BLaER1 treated with 17β-estradiol and CSF1 and Interleukin-3, amounts not matched to agents 10 nM and 100 nM (cell line): ENCODE measurements around the gene FCHSD2.
"Not testable (repeated sequence)": the region's sequence is repeated elsewhere in the genome, so short reads cannot be mapped to it uniquely, and the experiment has no call there.

ENCODE experiments used
- H3K27ac ChIP-seq, 11 experiments: shearing (Covaris generic); formaldehyde crosslinking; 2 replicates each; pipeline ENCODE4 v1.8.1; 2022
- H3K27me3 ChIP-seq, 11 experiments: shearing (Covaris generic); formaldehyde crosslinking; 2 replicates each; pipeline ENCODE4 v1.8.1; 2022
- H3K36me3 ChIP-seq, 11 experiments: shearing (Covaris generic); formaldehyde crosslinking; 2 replicates each; pipeline ENCODE4 v1.8.1; 2022
- H3K4me1 ChIP-seq, 10 experiments: shearing (Covaris generic); formaldehyde crosslinking; 2 replicates each; pipeline ENCODE4 v1.8.1; 2022
- H3K4me2 ChIP-seq, 11 experiments: shearing (Covaris generic); formaldehyde crosslinking; 2 replicates each; pipeline ENCODE4 v1.8.1; 2022
- H3K4me3 ChIP-seq, 10 experiments: shearing (Covaris generic); formaldehyde crosslinking; 2 replicates each; pipeline ENCODE4 v1.8.1; 2022
- H3K9ac ChIP-seq, 11 experiments: shearing (Covaris generic); formaldehyde crosslinking; 2 replicates each; pipeline ENCODE4 v1.8.1; 2022
- H3K9me3 ChIP-seq, 11 experiments: shearing (Covaris generic); formaldehyde crosslinking; replicated peaks in 1 of 11; 2 replicates each; pipeline ENCODE4 v1.8.1; 2022
- H4K20me1 ChIP-seq, 11 experiments: shearing (Covaris generic); formaldehyde crosslinking; 2 replicates each; pipeline ENCODE4 v1.8.1; 2022
- Cebpa-rat ChIP-seq, 11 experiments: shearing (Covaris generic); IDR thresholded peaks; 2 replicates each; pipeline ENCODE4 v1.8.1; 2022

FCHSD2 gene

GRCh38 chr11:73139476-73140198 lies 2.5 kb downstream of the FCHSD2 start:
- H3K9me3 ChIP-seq = no peaks in the 10 kb centered on the region
- peaks cover 28 to 54% (median 35%) of the 10 kb centered on the region in 11 experiments; a peak in 21 of 22 replicates for H3K36me3 ChIP-seq
- no peaks in the 10 kb centered on the region for H3K27me3 ChIP-seq
- peak overlapping the region; percentile 76 to 99 (median 92); a peak in 19 of 20 replicates for H3K4me3 ChIP-seq
- peak overlapping the region; percentile 83 to 96 (median 95); a peak in 21 of 22 replicates for H3K9ac ChIP-seq
- H3K4me1 ChIP-seq = peaks cover 48 to 67% (median 57%) of the 10 kb centered on the region in 10 experiments
- H3K4me2 ChIP-seq = peak overlapping the region; percentile 77 to 97 (median 88)
- peak overlapping the region; percentile 86 to 96 (median 94) for H3K27ac ChIP-seq
- TF ChIP-seq Cebpa-rat (IDR thresholded peaks at IDR 0.05) = no peak
- peaks cover 0 to 67% (median 24%) of the 10 kb centered on the region in 11 experiments; a peak in 15 of 22 replicates for H4K20me1 ChIP-seq

- peak overlapping the region in 3 of 10 experiments; percentile 3 to 89 (median 79); a peak in 6 of 20 replicates for H3K4me3 ChIP-seq
- peaks cover 45 to 72% (median 53%) of the 10 kb centered on the region in 11 experiments for H3K36me3 ChIP-seq
- peaks cover 31 to 65% (median 40%) of the 10 kb centered on the region in 10 experiments for H3K4me1 ChIP-seq
- no peak overlapping the region; a peak in 2 of 22 replicates for H3K27ac ChIP-seq
- TF ChIP-seq Cebpa-rat (IDR thresholded peaks at IDR 0.05) = no peak
- peaks cover 0 to 85% (median 24%) of the 10 kb centered on the region in 11 experiments; a peak in 16 of 22 replicates for H4K20me1 ChIP-seq
- H3K9me3 ChIP-seq = no peaks in the 10 kb centered on the region
- H3K27me3 ChIP-seq = no peaks in the 10 kb centered on the region
- peak overlapping the region in 3 of 11 experiments; percentile 17 to 92 (median 83); a peak in 3 of 22 replicates for H3K9ac ChIP-seq
- H3K4me2 ChIP-seq = peak overlapping the region; percentile 54 to 96 (median 88)
Observed at GRCh38 chr11:73137944-73138274, 4.2 kb downstream of the FCHSD2 start.

DNA sequence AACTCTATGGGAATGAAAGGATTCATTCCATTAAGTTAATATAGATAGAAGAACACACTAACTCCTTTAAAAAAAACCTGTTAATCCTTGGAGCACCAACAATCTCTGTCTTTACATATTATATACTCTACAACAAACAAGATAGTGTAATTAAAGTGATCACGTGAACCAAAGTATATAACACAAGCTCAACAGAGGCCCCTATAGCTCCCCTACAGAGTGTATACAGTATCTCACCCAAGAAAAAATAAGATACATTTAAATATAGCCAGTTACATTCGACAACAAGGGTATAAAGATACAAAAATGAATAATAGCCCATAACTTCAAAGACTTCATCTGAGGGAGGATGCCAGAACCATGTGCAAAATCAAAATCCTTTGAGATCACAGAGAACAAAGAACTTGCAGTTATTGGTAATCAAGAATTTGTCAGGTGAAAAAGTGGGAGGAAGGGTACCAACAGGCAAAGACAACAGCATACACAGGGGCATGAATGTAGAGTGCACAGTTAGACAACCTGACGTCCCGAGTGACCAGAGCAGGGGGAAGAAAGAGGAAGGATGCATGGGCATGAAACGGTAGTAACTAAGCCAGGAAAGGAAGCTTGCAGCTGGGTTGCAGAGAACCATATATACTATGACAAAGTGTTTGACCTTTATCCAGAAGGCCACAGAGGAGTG lies 4.7 kb downstream of the FCHSD2 start:
- Histone ChIP-seq H3K4me2 (peak overlapping the region; percentile 54 to 96 (median 88)), H4K20me1 (peaks cover 0 to 90% (median 24%) of the 10 kb centered on the region in 11 experiments; a peak in 16 of 22 replicates), H3K4me1 (peaks cover 30 to 69% (median 39%) of the 10 kb centered on the region in 10 experiments), H3K27ac (0 out of 22 replicates have a peak overlapping the region, but pooled peaks of 2 of the 11 experiments have one; percentile 3 to 8), H3K9ac (peak overlapping the region in 1 of 11 experiments; percentile 17; a peak in 1 of 22 replicates), H3K36me3 (peaks cover 50 to 77% (median 58%) of the 10 kb centered on the region in 11 experiments), H3K27me3 (no peaks in the 10 kb centered on the region), H3K9me3 (no peaks in the 10 kb centered on the region; a peak in 1 of 22 replicates), H3K4me3 (peak overlapping the region in 3 of 10 experiments; percentile 3 to 89 (median 79); a peak in 5 of 20 replicates)
- no peak for TF ChIP-seq Cebpa-rat (IDR thresholded peaks at IDR 0.05)

DNA sequence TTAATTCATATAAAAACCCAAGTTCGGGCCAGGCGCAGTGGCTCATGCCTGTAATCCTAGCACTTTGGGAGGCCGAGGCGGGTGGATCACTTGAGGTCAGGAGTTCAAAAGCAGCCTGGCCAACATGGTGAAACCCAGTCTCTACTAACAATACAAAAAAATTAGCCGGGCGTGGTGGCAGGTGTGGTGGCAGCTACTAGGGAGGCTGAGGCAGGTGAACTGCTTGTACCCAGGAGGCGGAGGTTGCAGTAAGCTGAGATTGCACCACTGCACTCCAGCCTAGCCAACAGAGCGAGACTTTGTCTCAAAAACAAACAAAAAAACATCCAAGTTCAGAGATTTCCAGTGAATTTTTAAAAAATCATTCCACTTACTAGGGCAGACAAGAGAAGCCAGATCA lies 5.4 kb downstream of the FCHSD2 start:
- not testable (repeated sequence) for H3K27me3 ChIP-seq, H3K9me3 ChIP-seq, H3K27ac ChIP-seq, H3K4me3 ChIP-seq
- peaks cover 0 to 97% (median 24%) of the 10 kb centered on the region in 11 experiments; a peak in 16 of 22 replicates for H4K20me1 ChIP-seq
- peaks cover 30 to 73% (median 39%) of the 10 kb centered on the region in 10 experiments for H3K4me1 ChIP-seq
- peak overlapping the region in 1 of 11 experiments; percentile 28; a peak in 1 of 22 replicates for H3K9ac ChIP-seq
- peaks cover 57 to 84% (median 65%) of the 10 kb centered on the region in 11 experiments for H3K36me3 ChIP-seq
- peak overlapping the region in 4 of 11 experiments; percentile 88 to 96 (median 90); a peak in 5 of 22 replicates for H3K4me2 ChIP-seq

DNA sequence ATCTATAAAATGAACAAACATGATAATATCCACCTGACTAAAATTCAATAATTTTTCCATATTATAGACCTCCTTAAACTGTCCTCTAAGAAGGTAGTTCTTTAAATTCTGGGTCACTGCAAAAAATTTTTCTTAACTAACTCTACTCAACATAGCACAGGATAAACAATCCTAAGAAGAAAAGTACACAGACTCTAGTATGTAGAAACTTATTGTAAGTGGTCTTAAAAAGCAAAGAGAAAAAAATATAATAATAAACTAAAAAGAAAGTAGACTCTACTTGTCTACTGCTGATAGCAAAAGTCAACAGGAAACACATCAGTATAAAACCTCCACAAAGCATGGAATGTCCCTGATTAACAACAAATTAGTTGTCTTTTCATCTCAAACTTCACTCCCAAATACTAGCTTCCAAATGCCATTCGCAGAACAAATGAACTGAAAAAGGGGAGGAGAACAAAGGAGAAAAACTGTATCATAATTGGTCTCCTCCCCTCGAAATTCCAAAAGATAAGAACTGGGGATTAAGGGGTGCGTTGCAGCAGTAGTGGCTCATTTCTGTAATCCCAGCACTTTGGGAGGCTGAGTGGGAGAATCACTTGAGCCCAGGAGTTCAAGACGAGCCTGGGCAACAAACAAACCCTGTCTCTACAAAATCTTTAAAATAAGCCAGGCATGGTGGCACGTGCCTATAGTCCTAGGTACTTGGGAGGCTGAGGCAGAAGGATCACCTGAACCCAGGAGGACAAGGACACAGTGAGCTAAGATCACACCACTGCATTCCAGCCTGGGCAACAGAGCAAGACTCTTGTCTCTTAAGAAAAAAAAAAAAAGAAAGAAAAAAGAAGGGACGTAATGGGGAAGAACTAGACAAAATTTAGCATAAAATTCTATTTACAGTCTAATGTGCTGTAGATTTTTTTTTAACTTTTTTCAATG lies 6.5 kb downstream of the FCHSD2 start:
- 0 out of 22 replicates have a peak overlapping the region, but pooled peaks of 1 of the 11 experiments have one; percentile 43 for H3K9ac ChIP-seq
- no peak for TF ChIP-seq Cebpa-rat (IDR thresholded peaks at IDR 0.05)
- peaks cover 0 to 98% (median 16%) of the 10 kb centered on the region in 11 experiments; a peak in 16 of 22 replicates for H4K20me1 ChIP-seq
- no peaks in the 10 kb centered on the region; a peak in 1 of 22 replicates for H3K9me3 ChIP-seq
- peaks cover 30 to 73% (median 39%) of the 10 kb centered on the region in 10 experiments for H3K4me1 ChIP-seq
- peaks cover 67 to 95% (median 76%) of the 10 kb centered on the region in 11 experiments for H3K36me3 ChIP-seq
- no peaks in the 10 kb centered on the region for H3K27me3 ChIP-seq
- H3K27ac ChIP-seq = no peak overlapping the region
- peak overlapping the region in 2 of 11 experiments; percentile 90 to 91; a peak in 4 of 22 replicates for H3K4me2 ChIP-seq
- no peak overlapping the region for H3K4me3 ChIP-seq

DNA sequence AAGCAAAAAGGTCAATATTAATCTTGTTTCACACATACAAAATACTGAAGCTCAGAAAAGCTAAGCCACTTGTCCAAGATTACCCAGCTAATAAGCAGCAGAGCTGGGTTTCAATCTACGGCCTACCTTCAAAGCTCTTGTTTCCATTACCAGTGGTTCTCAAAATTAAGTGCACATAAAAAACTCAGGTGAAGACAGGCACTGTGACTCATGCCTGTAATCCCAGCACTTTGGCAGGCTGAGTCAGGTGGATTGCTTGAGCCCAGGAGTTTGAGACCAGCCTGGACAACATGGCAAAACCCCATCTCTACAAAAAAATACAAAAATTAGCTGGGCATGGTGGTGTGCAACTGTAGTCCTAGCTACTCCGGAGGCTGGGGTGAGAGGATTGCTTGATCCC lies 9.8 kb downstream of the FCHSD2 start:
- Histone ChIP-seq H3K4me1 (peaks cover 3 to 72% (median 8%) of the 10 kb centered on the region in 10 experiments; a peak in 19 of 20 replicates), H3K4me2 (0 out of 22 replicates have a peak overlapping the region, but pooled peaks of 1 of the 11 experiments have one; percentile 15), H4K20me1 (peaks cover 0 to 100% (median 6%) of the 10 kb centered on the region in 11 experiments; a peak in 14 of 22 replicates), H3K36me3 (peaks cover 87 to 100% (median 98%) of the 10 kb centered on the region in 11 experiments)
- not testable (repeated sequence) for H3K9ac ChIP-seq, H3K27me3 ChIP-seq, H3K27ac ChIP-seq, H3K9me3 ChIP-seq, H3K4me3 ChIP-seq

- H3K9me3 ChIP-seq = peaks cover 8 to 16% (median 11%) of the 10 kb centered on the region in 11 experiments; a peak in 21 of 22 replicates
- no peak overlapping the region for H3K4me3 ChIP-seq
- peaks cover 0 to 51% (median 0%) of the 10 kb centered on the region in 10 experiments; a peak in 4 of 20 replicates for H3K4me1 ChIP-seq
- peaks cover 91 to 100% (median 98%) of the 10 kb centered on the region in 11 experiments for H3K36me3 ChIP-seq
- peaks cover 0 to 100% (median 6%) of the 10 kb centered on the region in 11 experiments; a peak in 11 of 22 replicates for H4K20me1 ChIP-seq
- no peak overlapping the region for H3K27ac ChIP-seq
- no peak for TF ChIP-seq Cebpa-rat (IDR thresholded peaks at IDR 0.05)
- H3K4me2 ChIP-seq = no peak overlapping the region
- H3K9ac ChIP-seq = no peak overlapping the region
- no peaks in the 10 kb centered on the region for H3K27me3 ChIP-seq
Observed at GRCh38 chr11:73130181-73130580, 11.9 kb downstream of the FCHSD2 start.

DNA sequence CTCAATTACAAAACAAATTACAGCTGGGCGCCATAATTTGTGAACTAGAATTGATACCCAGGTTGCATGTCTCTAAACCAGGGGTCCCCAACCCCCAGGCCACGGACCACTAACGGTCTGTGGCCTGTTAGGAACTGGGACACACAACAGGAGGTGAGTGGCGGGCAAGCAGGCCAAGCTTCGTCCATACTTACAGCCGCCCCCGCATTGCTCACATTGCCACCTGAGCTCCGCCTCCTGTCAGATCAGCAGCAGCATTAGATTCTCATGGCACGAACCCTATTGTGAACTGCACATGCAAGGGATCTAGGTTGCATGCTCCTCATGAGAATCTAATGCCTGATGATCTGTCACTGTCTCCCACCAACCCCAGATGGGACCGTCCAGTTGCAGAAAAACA lies 12.9 kb downstream of the FCHSD2 start:
- Histone ChIP-seq H3K36me3 (peaks cover 91 to 100% (median 98%) of the 10 kb centered on the region in 11 experiments), H3K27ac (no peak overlapping the region), H3K9me3 (peaks cover 18 to 26% (median 20%) of the 10 kb centered on the region in 11 experiments), H3K4me2 (peak overlapping the region in 1 of 11 experiments; percentile 19; a peak in 1 of 22 replicates), H3K4me1 (peaks cover 0 to 42% (median 0%) of the 10 kb centered on the region in 10 experiments; a peak in 4 of 20 replicates), H3K4me3 (no peak overlapping the region), H4K20me1 (peaks cover 0 to 100% (median 3%) of the 10 kb centered on the region in 11 experiments; a peak in 11 of 22 replicates), H3K9ac (no peak overlapping the region), H3K27me3 (no peaks in the 10 kb centered on the region)
- TF ChIP-seq Cebpa-rat (IDR thresholded peaks at IDR 0.05) = no peak
